Measurements from ENCODE around the gene THAP11. TPM values are rescaled to one million over a fixed set of nuclear protein-coding genes. Genes with fewer than 3 reads are reported as not detected.
A peak's percentile ranks its signal among the peaks of the same experiment; 100 is the strongest.

Gene THAP11
- total RNA-seq, 3 donors from 2014 or later (not counting 1 experiment from before 2014, with no cell fraction given), result 25.5 to 35.8 (median 30.3) TPM

DNA sequence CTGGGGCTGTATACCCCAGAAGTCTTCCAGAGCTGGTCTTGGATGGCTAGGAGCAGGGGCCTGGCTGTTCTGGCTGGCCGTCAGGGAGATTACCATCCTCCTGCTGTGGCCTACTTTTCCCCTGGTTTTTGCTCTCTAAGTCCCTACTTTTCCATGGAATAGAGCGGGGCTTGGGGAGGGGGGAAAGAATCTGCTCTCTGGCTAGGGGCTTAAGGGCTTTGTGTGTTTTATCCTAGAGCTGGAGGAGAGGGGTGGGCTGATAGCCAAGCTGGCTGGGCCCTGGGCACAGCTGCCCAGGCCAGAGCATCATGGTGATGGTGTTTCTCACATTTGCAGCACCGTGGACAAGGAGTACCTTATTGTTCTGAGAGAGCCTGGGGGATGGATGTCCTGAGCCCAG lies 46.2 kb downstream of the THAP11 start:
- Histone ChIP-seq H3K27ac (ENCODE audit: low read length) (no peak overlapping the region), H3K4me1 (ENCODE audit: control insufficient read depth, insufficient read depth, low read length) (no peaks in the 10 kb centered on the region), H3K27me3 (ENCODE audit: control insufficient read depth, insufficient read depth, low read length) (no peaks in the 10 kb centered on the region), H3K9me3 (ENCODE audit: control insufficient read depth, insufficient read depth, low read length) (no peaks in the 10 kb centered on the region), H3K4me3 (ENCODE audit: low read length) (no peak overlapping the region), H3K36me3 (ENCODE audit: control insufficient read depth, insufficient read depth, low read length) (peaks cover 18% of the 10 kb centered on the region)
- WGBS (ENCODE audit: insufficient coverage), result 90% methylated on average over 3 of the region's 3 CpGs
- H3K36me3 Mint-ChIP-seq, result no peaks in the 10 kb centered on the region
- H3K27me3 Mint-ChIP-seq (ENCODE audit: low read depth in 2 of 2), result no peaks in the 10 kb centered on the region
- H3K4me1 Mint-ChIP-seq, result peaks cover 9 to 11% of the 10 kb centered on the region in 2 donors
- no peaks in the 10 kb centered on the region for H3K9me3 Mint-ChIP-seq
- no peak for ATAC-seq
- no peak overlapping the region for H3K4me3 Mint-ChIP-seq
- no peak for DNase-seq
- intact Hi-C loops (cut with micrococcal nuclease), result loop anchor here (5.0 kb wide), 1 partner anchor 39 kb away; no protein-coding TSS in a partner anchor
- TF ChIP-seq CTCF (IDR thresholded peaks at IDR 0.05), result no peak
- H3K27ac Mint-ChIP-seq, result no peak overlapping the region

DNA sequence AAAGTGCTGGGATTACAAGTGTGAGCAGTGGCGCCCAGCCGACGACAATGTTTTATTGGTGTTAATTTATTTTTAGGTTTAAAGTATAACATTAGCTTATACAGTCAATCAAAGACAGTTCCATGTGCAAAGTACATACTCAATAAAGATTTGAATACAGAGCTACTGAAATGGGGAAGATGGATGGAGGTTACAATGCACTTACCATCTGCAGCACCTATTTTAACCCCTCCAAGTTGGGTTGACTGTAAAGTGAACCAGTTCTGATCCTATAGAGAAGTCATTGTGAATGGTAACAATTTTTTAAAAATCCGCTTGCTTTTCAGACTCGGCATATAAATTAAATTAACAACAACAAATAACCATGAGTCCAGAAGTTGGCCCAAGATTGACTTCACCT lies 50.3 kb downstream of the THAP11 start:
- Histone ChIP-seq H3K36me3 (ENCODE audit: control insufficient read depth, insufficient read depth, low read length) (no peaks in the 10 kb centered on the region), H3K27ac (ENCODE audit: low read length) (peak overlapping the region; percentile 68), H3K4me3 (ENCODE audit: low read length) (peak overlapping the region; percentile 45), H3K9me3 (ENCODE audit: control insufficient read depth, insufficient read depth, low read length) (no peaks in the 10 kb centered on the region), H3K4me1 (ENCODE audit: control insufficient read depth, insufficient read depth, low read length) (peaks cover 17% of the 10 kb centered on the region), H3K27me3 (ENCODE audit: control insufficient read depth, insufficient read depth, low read length) (no peaks in the 10 kb centered on the region)
- H3K27me3 Mint-ChIP-seq (ENCODE audit: low read depth in 2 of 2), result no peaks in the 10 kb centered on the region
- H3K4me1 Mint-ChIP-seq, result peaks cover 26 to 28% of the 10 kb centered on the region in 2 donors
- intact Hi-C loops (cut with micrococcal nuclease), result loop anchor here (2.0 kb wide), 2 partner anchors 20 to 44 kb away; partner anchors contain the start of genes EDC4 and PSMB10
- H3K4me3 Mint-ChIP-seq, result peak overlapping the region; percentile 96
- no CpG with 5 or more reads among the region's 5 CpGs for WGBS (ENCODE audit: insufficient coverage)
- DNase-seq (no peak), ATAC-seq (no peak)
- H3K9me3 Mint-ChIP-seq, result no peaks in the 10 kb centered on the region
- no peak for TF ChIP-seq CTCF (IDR thresholded peaks at IDR 0.05)
- no peaks in the 10 kb centered on the region for H3K36me3 Mint-ChIP-seq
- H3K27ac Mint-ChIP-seq, result peak overlapping the region; percentile 91 to 95

- Histone ChIP-seq H3K4me3 (ENCODE audit: low read length) (peak within 1 kb of the TSS; percentile 65), H3K9me3 (ENCODE audit: control insufficient read depth, insufficient read depth, low read length) (no peaks in the 10 kb centered on the region), H3K36me3 (ENCODE audit: control insufficient read depth, insufficient read depth, low read length) (no peaks in the 10 kb centered on the region), H3K4me1 (ENCODE audit: control insufficient read depth, insufficient read depth, low read length) (peaks cover 17% of the 10 kb centered on the region), H3K27me3 (ENCODE audit: control insufficient read depth, insufficient read depth, low read length) (no peaks in the 10 kb centered on the region), H3K27ac (ENCODE audit: low read length) (peak within 1 kb of the TSS; percentile 83)
- peak; percentile 86 to 96 for DNase-seq
- Mint-ChIP-seq H3K27me3 (ENCODE audit: low read depth in 2 of 2) (no peaks in the 10 kb centered on the region), H3K4me3 (peak within 1 kb of the TSS; percentile 96), H3K9me3 (no peaks in the 10 kb centered on the region), H3K36me3 (no peaks in the 10 kb centered on the region), H3K4me1 (peaks cover 28 to 31% of the 10 kb centered on the region in 2 donors), H3K27ac (peak within 1 kb of the TSS; percentile 91 to 95)
- no peak for TF ChIP-seq CTCF (IDR thresholded peaks at IDR 0.05)
- intact Hi-C loops (cut with micrococcal nuclease), result loop anchor here (1.0 to 2.0 kb wide), 3 partner anchors 20 to 47 kb away; partner anchors contain the start of genes EDC4, NUTF2 and PSMB10
- ATAC-seq, result peak; percentile 98 to 99 (median 98)
- under 1% methylated on average over 90 of the region's 90 CpGs for WGBS (ENCODE audit: insufficient coverage)
Observed at GRCh38 chr16:67892899-67893742, 51.0 kb downstream of the THAP11 start, which contains the start of gene PSKH1. TSS of gene PSKH1 (plus strand) at chr16:67893254. CDS start at chr16:67908750, 15,496 bp downstream.

Other genes starting within 250 kb of the THAP11 start
- gene CARMIL2, start 197.2 kb upstream of the THAP11 start, total RNA-seq, result 10 to 100 TPM; 46.4 to 64.0 (median 61.5) TPM
- 10 to 100 TPM; 34.4 to 58.0 (median 43.2) TPM for gene ACD, start 182.1 kb upstream of the THAP11 start, total RNA-seq
- gene PARD6A, start 181.4 kb upstream of the THAP11 start, total RNA-seq, result 1 to 10 TPM; 3.1 to 4.4 (median 3.3) TPM
- gene ENKD1, start 175.6 kb upstream of the THAP11 start, total RNA-seq, result 1 to 10 TPM; 3.4 to 4.2 (median 3.7) TPM
- gene C16orf86, start 175.5 kb upstream of the THAP11 start, total RNA-seq, result 1 to 10 TPM; 3.5 to 4.4 (median 3.6) TPM
- 10 to 100 TPM in 1 of 3 donors, 1 to 10 TPM in 2; 6.5 to 10.9 (median 8.3) TPM for gene GFOD2, start 123.0 kb upstream of the THAP11 start, total RNA-seq
- 10 to 100 TPM; 20.9 to 25.8 (median 24.5) TPM for gene RANBP10, start 35.8 kb upstream of the THAP11 start, total RNA-seq
- under 1 TPM in 2 of 3 donors, not detected in 1; 0.15 to 0.68 TPM for gene TSNAXIP1, start 35.4 kb upstream of the THAP11 start, total RNA-seq
- 10 to 100 TPM; 43.2 to 47.1 (median 43.3) TPM for gene NUTF2, start 4.6 kb downstream of the THAP11 start, total RNA-seq
- 10 to 100 TPM; 68.6 to 81.3 (median 78.9) TPM for gene CENPT, start 5.4 kb downstream of the THAP11 start, total RNA-seq
- gene EDC4, start 30.7 kb downstream of the THAP11 start, total RNA-seq, result 100 to 1,000 TPM in 2 of 3 donors, 10 to 100 TPM in 1; 91.9 to 111 (median 105) TPM
- gene NRN1L, start 42.6 kb downstream of the THAP11 start, total RNA-seq, result 1 to 10 TPM in 1 of 3 donors, under 1 TPM in 1, not detected in 1; 0.70 to 1.3 TPM
- gene PSKH1, start 50.9 kb downstream of the THAP11 start, total RNA-seq, result 10 to 100 TPM; 16.8 to 24.7 (median 19.5) TPM
- gene CTRL, start 89.5 kb downstream of the THAP11 start, total RNA-seq, result 10 to 100 TPM; 14.3 to 17.2 (median 15.0) TPM
- 100 to 1,000 TPM; 237 to 247 (median 243) TPM for gene PSMB10, start 94.5 kb downstream of the THAP11 start, total RNA-seq
- 10 to 100 TPM in 2 of 3 donors, 1 to 10 TPM in 1; 7.1 to 12.4 (median 11.5) TPM for gene LCAT, start 101.8 kb downstream of the THAP11 start, total RNA-seq
- 10 to 100 TPM; 30.0 to 47.0 (median 30.5) TPM for gene SLC12A4, start 126.3 kb downstream of the THAP11 start, total RNA-seq
- gene DPEP3, start 138.2 kb downstream of the THAP11 start, total RNA-seq, result under 1 TPM; 0.53 to 1.00 (median 0.96) TPM
- gene DPEP2, start 157.2 kb downstream of the THAP11 start, total RNA-seq, result 10 to 100 TPM; 47.2 to 64.1 (median 61.8) TPM
- gene DPEP2NB, start 173.6 kb downstream of the THAP11 start, total RNA-seq, result not detected
- 10 to 100 TPM; 17.4 to 19.0 (median 17.9) TPM for gene DDX28, start 180.9 kb downstream of the THAP11 start, total RNA-seq
- 10 to 100 TPM; 21.6 to 24.2 (median 22.7) TPM for gene DUS2, start 181.0 kb downstream of the THAP11 start, total RNA-seq
- 100 to 1,000 TPM; 241 to 282 (median 263) TPM for gene NFATC3, start 243.1 kb downstream of the THAP11 start, total RNA-seq

Data from natural killer cell (primary cell).